ENCODE results near the gene SYK.
"Not testable (repeated sequence)": the region's sequence is repeated elsewhere in the genome, so short reads cannot be mapped to it uniquely, and the experiment has no call there.

Gene SYK

DNA sequence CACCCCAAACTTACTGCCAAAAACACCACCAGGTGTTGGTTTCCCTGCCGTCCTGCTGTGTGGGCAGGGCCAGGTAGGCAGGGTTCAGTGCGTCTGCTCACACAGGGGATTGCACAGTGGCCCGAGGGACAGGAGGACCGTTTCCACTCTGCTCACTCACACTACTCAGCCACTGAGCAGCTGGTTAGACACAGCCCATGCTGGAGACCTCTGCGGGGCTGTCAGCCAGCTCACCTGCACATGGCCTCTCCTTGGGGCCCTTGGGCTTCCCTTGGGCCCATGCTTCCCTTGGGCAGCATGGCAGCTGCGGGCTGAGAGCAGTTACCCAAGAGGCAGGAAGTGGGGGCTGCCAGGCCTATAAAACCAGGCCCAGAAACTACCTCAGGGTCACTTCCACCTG lies 79.0 kb downstream of the SYK start:
- no peak for DNase-seq (ENCODE audit: extremely low spot score)
- no peak for TF ChIP-seq LEF1 (IDR thresholded peaks at IDR 0.05; ENCODE audit: borderline replicate concordance)
- TF ChIP-seq SUZ12 (IDR thresholded peaks at IDR 0.05): no peak
- no peak for TF ChIP-seq TARDBP (IDR thresholded peaks at IDR 0.05)
- no peak for TF ChIP-seq FOXM1 (IDR thresholded peaks at IDR 0.05; ENCODE audit: borderline replicate concordance)
- TF ChIP-seq NFRKB (IDR thresholded peaks at IDR 0.05): no peak
- TF ChIP-seq SP1 (IDR thresholded peaks at IDR 0.05): no peak
- TF ChIP-seq BHLHE40 (IDR thresholded peaks at IDR 0.05; ENCODE audit: borderline replicate concordance): no peak
- TF ChIP-seq HDGF (IDR thresholded peaks at IDR 0.05; ENCODE audit: borderline replicate concordance): no peak
- TF ChIP-seq FOXK2 (IDR thresholded peaks at IDR 0.05): no peak
- TF ChIP-seq ZNF384 (IDR thresholded peaks at IDR 0.05): no peak
- no peak for TF ChIP-seq CTBP1 (IDR thresholded peaks at IDR 0.05; ENCODE audit: borderline replicate concordance)
- TF ChIP-seq, protein P1, sequence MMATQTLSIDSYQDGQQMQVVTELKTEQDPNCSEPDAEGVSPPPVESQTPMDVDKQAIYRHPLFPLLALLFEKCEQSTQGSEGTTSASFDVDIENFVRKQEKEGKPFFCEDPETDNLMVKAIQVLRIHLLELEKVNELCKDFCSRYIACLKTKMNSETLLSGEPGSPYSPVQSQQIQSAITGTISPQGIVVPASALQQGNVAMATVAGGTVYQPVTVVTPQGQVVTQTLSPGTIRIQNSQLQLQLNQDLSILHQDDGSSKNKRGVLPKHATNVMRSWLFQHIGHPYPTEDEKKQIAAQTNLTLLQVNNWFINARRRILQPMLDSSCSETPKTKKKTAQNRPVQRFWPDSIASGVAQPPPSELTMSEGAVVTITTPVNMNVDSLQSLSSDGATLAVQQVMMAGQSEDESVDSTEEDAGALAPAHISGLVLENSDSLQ (IDR thresholded peaks at IDR 0.05): no peak
- TF ChIP-seq ARNT (IDR thresholded peaks at IDR 0.05): no peak
- TF ChIP-seq FOXA1 (IDR thresholded peaks at IDR 0.05): no peak
- no peak for TF ChIP-seq L3MBTL2 (conservative IDR thresholded peaks at IDR 0.05)
- no peak for TF ChIP-seq ELF4 (IDR thresholded peaks at IDR 0.05)
- ChIA-PET POLR2A (no interaction called here), CTCF (no interaction called here)

DNA sequence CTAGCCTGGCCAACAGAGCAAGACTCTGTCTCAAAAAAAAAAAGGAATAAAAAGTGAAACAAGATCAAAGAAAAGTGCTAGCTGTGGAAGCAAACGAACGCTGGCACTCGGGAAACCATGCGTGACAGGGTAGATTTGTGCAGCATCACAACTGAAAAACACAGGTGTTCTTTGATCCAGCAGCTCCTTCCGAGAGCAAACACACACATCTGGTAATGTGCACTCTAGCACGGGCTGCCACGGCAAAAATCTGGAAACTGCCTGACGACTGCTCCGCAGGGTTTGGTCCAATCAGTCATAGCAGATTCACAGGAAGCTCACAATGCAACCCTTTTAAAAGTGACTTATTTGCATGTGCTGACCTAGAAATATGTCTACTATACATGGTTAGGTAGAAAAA lies 80.0 kb downstream of the SYK start:
- TF ChIP-seq ARNT (IDR thresholded peaks at IDR 0.05) (no peak), ZNF384 (IDR thresholded peaks at IDR 0.05) (no peak), SUZ12 (IDR thresholded peaks at IDR 0.05) (no peak), L3MBTL2 (conservative IDR thresholded peaks at IDR 0.05) (no peak), FOXA1 (IDR thresholded peaks at IDR 0.05) (no peak), FOXM1 (IDR thresholded peaks at IDR 0.05; ENCODE audit: borderline replicate concordance) (no peak), LEF1 (IDR thresholded peaks at IDR 0.05; ENCODE audit: borderline replicate concordance) (no peak), CTBP1 (IDR thresholded peaks at IDR 0.05; ENCODE audit: borderline replicate concordance) (no peak), FOXK2 (IDR thresholded peaks at IDR 0.05) (no peak), TARDBP (IDR thresholded peaks at IDR 0.05) (no peak), HDGF (IDR thresholded peaks at IDR 0.05; ENCODE audit: borderline replicate concordance) (no peak), ELF4 (IDR thresholded peaks at IDR 0.05) (no peak), SP1 (IDR thresholded peaks at IDR 0.05) (no peak), NFRKB (IDR thresholded peaks at IDR 0.05) (no peak), BHLHE40 (IDR thresholded peaks at IDR 0.05; ENCODE audit: borderline replicate concordance) (no peak)
- TF ChIP-seq, protein P1 (IDR thresholded peaks at IDR 0.05): no peak
- CTCF ChIA-PET: no interaction called here
- POLR2A ChIA-PET: no interaction called here
- DNase-seq (ENCODE audit: extremely low spot score): no peak

DNA sequence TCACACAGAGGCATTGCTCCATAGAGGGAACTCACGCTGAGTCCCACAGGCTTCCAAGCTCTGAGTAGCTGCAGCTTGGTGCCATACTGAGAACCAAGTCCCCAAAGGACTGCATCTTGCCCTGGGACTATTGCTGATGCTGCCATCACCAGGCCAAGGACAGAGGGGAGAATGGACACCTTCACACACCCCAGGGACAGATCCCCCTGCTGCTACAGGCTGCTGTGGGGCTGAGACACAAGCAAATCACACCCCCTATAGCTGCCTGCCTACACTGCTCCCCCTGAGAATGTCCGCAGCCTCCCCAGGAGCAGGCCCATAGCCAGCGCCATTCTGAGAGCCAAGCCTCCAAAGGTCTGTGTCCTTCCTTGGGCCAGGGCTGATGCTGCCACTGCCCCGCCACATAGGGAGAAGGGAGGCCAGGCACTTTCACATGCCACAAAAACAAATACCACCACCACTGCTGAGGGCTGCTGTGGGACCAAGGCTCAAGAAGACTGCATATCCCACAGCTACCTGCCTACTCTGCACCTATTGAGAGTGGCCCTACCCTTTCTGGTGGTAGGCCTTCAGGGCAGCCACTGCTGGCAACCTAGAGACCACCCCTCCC lies 81.5 kb downstream of the SYK start:
- no peak for TF ChIP-seq FOXA1 (IDR thresholded peaks at IDR 0.05)
- no peak for TF ChIP-seq FOXK2 (IDR thresholded peaks at IDR 0.05)
- TF ChIP-seq TARDBP (IDR thresholded peaks at IDR 0.05): no peak
- no peak for TF ChIP-seq CTBP1 (IDR thresholded peaks at IDR 0.05; ENCODE audit: borderline replicate concordance)
- TF ChIP-seq ELF4 (IDR thresholded peaks at IDR 0.05): no peak
- no peak for TF ChIP-seq FOXM1 (IDR thresholded peaks at IDR 0.05; ENCODE audit: borderline replicate concordance)
- ChIA-PET POLR2A (no interaction called here), CTCF (no interaction called here)
- no peak for DNase-seq (ENCODE audit: extremely low spot score)

DNA sequence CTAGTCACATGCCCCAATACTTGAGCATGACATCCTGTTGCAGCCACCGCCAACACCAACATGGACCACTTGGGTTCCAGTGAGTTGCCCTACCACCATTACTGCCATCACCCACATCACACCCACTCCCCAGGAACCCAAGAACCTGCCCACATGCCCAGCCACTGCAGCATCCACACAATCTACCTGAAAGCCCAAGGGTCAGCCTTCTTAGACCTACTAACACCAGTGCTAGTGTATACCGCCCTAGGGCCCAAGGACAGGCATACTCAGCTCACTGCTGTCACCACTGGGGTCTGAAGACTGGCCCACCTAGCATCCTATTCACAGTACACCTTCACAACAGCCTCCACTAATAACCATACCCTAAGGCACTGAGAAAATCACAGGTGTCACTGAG lies 82.0 kb downstream of the SYK start:
- POLR2A ChIA-PET: no interaction called here
- no peak for DNase-seq (ENCODE audit: extremely low spot score)
- CTCF ChIA-PET: no interaction called here
- TF ChIP-seq NFRKB (IDR thresholded peaks at IDR 0.05) (no peak), L3MBTL2 (conservative IDR thresholded peaks at IDR 0.05) (no peak), LEF1 (IDR thresholded peaks at IDR 0.05; ENCODE audit: borderline replicate concordance) (no peak), SUZ12 (IDR thresholded peaks at IDR 0.05) (no peak)
- TF ChIP-seq, protein P1 (IDR thresholded peaks at IDR 0.05): no peak

DNA sequence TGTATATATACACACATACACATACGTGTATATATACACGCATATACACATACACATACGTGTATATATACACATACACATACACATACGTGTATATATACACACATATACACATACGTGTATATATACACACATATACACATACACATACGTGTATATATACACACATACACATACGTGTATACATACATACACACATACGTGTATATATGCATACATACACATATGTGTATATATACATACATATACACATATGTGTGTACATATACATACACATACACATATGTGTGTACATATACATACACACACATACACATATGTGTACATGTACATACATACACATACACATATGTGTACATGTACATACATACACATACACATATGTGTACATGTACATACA lies 82.6 kb downstream of the SYK start:
- no peak for DNase-seq (ENCODE audit: extremely low spot score)
- ChIA-PET POLR2A (no interaction called here), CTCF (no interaction called here)
- TF ChIP-seq ELF4 (IDR thresholded peaks at IDR 0.05): no peak
- TF ChIP-seq ARNT (IDR thresholded peaks at IDR 0.05): no peak
- TF ChIP-seq TARDBP (IDR thresholded peaks at IDR 0.05): no peak
- no peak for TF ChIP-seq SUZ12 (IDR thresholded peaks at IDR 0.05)
- TF ChIP-seq L3MBTL2 (conservative IDR thresholded peaks at IDR 0.05): no peak
- TF ChIP-seq SP1 (IDR thresholded peaks at IDR 0.05): no peak
- TF ChIP-seq FOXK2 (IDR thresholded peaks at IDR 0.05): no peak
- TF ChIP-seq ZNF384 (IDR thresholded peaks at IDR 0.05): no peak
- TF ChIP-seq CTBP1 (IDR thresholded peaks at IDR 0.05; ENCODE audit: borderline replicate concordance): no peak
- TF ChIP-seq HDGF (IDR thresholded peaks at IDR 0.05; ENCODE audit: borderline replicate concordance): no peak
- TF ChIP-seq NFRKB (IDR thresholded peaks at IDR 0.05): no peak
- TF ChIP-seq FOXM1 (IDR thresholded peaks at IDR 0.05; ENCODE audit: borderline replicate concordance): no peak

DNA sequence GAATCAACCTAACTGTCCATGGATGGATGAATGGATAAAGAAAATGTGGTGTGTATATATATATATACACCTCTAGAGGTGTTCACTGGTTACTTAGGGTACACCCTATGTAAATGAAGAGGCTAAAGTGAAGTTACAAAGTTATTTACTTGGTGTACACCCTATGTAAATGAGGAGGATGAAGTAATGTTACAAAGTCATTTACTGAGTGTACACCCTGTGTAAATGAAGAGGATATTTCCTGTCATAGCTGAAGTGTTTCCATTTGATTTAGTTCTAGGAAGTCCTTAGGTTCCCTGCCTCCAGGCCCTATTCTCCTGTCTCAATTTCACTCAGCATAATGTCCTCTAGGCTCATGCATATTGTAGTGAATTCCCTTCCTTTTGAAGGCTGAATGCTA lies 85.2 kb downstream of the SYK start:
- DNase-seq (ENCODE audit: extremely low spot score); CTCF ChIA-PET; POLR2A ChIA-PET: not testable (repeated sequence)

DNA sequence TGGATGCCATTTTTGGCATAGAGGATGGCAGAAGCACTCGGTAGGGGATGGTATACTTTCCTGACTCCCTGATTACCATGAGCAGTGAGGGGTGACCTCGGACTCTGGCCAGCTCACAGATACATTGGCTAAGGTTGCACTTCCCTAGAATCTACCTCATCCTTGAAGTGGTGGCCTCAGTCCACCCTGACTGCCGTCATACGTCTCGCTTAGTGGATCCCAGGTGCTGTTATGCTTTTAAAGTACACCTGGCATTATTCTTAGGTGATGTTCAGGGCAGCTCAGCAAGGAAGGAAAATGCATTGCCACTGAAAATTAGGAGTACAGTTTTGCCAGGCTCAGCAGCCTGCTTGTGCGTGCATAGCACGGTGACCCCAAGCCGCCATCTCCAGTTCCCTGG lies 87.3 kb downstream of the SYK start:
- no peak for DNase-seq (ENCODE audit: extremely low spot score)
- ChIA-PET CTCF (interaction anchor here (0.5 kb wide), 1 partner anchor 789 kb away, joined by 3 read pairs; no protein-coding TSS in a partner anchor), POLR2A (no interaction called here)
- TF ChIP-seq SP1 (IDR thresholded peaks at IDR 0.05) (no peak), ELF4 (IDR thresholded peaks at IDR 0.05) (no peak), FOXA1 (IDR thresholded peaks at IDR 0.05) (no peak), LEF1 (IDR thresholded peaks at IDR 0.05; ENCODE audit: borderline replicate concordance) (no peak), SUZ12 (IDR thresholded peaks at IDR 0.05) (no peak), ZNF384 (IDR thresholded peaks at IDR 0.05) (no peak), BHLHE40 (IDR thresholded peaks at IDR 0.05; ENCODE audit: borderline replicate concordance) (no peak), NFRKB (IDR thresholded peaks at IDR 0.05) (no peak), L3MBTL2 (conservative IDR thresholded peaks at IDR 0.05) (no peak), ARNT (IDR thresholded peaks at IDR 0.05) (no peak), TARDBP (IDR thresholded peaks at IDR 0.05) (no peak), CTBP1 (IDR thresholded peaks at IDR 0.05; ENCODE audit: borderline replicate concordance) (no peak), FOXM1 (IDR thresholded peaks at IDR 0.05; ENCODE audit: borderline replicate concordance) (no peak), FOXK2 (IDR thresholded peaks at IDR 0.05) (no peak), HDGF (IDR thresholded peaks at IDR 0.05; ENCODE audit: borderline replicate concordance) (no peak)
- TF ChIP-seq, protein P1 (IDR thresholded peaks at IDR 0.05): no peak

All from HEK293T (cell line).